ENCODE results near the gene COL4A4.

Gene COL4A4

GRCh38 chr2:227117852-227118251, 46.2 kb downstream of the COL4A4 start:
- DNase-seq = peak in 2 of 3 donors; percentile 39 to 46
- 0% methylated on average over 2 of the region's 3 CpGs for WGBS (ENCODE audit: insufficient coverage)
- H3K9me3 ChIP-seq (ENCODE audit: control extremely low read depth in 1 of 5, control insufficient read depth in 4 of 5, insufficient read depth in 2 of 5, low read depth in 1 of 5, low read length in 4 of 5) = no peaks in the 10 kb centered on the region
- H3K27me3 ChIP-seq (replicated peaks in 2 of 5; ENCODE audit: control insufficient read depth in 4 of 5, insufficient read depth in 5 of 5, low read length in 4 of 5) = no peaks in the 10 kb centered on the region
- ChIA-PET CTCF (interaction anchor here (0.8 kb wide), 1 partner anchor 13 kb away, joined by 4 read pairs; no protein-coding TSS in a partner anchor), POLR2A (no interaction called here)
- peaks cover 0 to 17% (median 6%) of the 10 kb centered on the region in 4 experiments for H3K4me1 ChIP-seq (ENCODE audit: control extremely low read depth in 1 of 4, control insufficient read depth in 4 of 4, insufficient read depth in 4 of 4, low read length in 3 of 4)
- H3K36me3 ChIP-seq (ENCODE audit: control insufficient read depth in 4 of 4, insufficient read depth in 4 of 4, low read length in 3 of 4) = no peaks in the 10 kb centered on the region
- H3K4me3 ChIP-seq (ENCODE audit: control insufficient read depth in 1 of 7, extremely low read depth in 1 of 7, insufficient read depth in 4 of 7, low read depth in 2 of 7, low read length in 6 of 7) = no peak overlapping the region
- no peak overlapping the region for H3K27ac ChIP-seq (ENCODE audit: insufficient read depth in 1 of 2, low read depth in 1 of 2, low read length in 2 of 2, poor library complexity in 1 of 2, severe bottlenecking in 2 of 2)

GRCh38 chr2:227117027-227117426, 47.0 kb downstream of the COL4A4 start:
- no peaks in the 10 kb centered on the region for H3K27me3 ChIP-seq (replicated peaks in 2 of 5; ENCODE audit: control insufficient read depth in 4 of 5, insufficient read depth in 5 of 5, low read length in 4 of 5)
- peaks cover 0 to 17% (median 6%) of the 10 kb centered on the region in 4 experiments for H3K4me1 ChIP-seq (ENCODE audit: control extremely low read depth in 1 of 4, control insufficient read depth in 4 of 4, insufficient read depth in 4 of 4, low read length in 3 of 4)
- DNase-seq = peak in 2 of 3 donors; percentile 10 to 35
- H3K4me3 ChIP-seq (ENCODE audit: control insufficient read depth in 1 of 7, extremely low read depth in 1 of 7, insufficient read depth in 4 of 7, low read depth in 2 of 7, low read length in 6 of 7) = no peak overlapping the region
- ChIA-PET POLR2A (no interaction called here), CTCF (no interaction called here)
- H3K27ac ChIP-seq (ENCODE audit: insufficient read depth in 1 of 2, low read depth in 1 of 2, low read length in 2 of 2, poor library complexity in 1 of 2, severe bottlenecking in 2 of 2) = no peak overlapping the region
- H3K9me3 ChIP-seq (ENCODE audit: control extremely low read depth in 1 of 5, control insufficient read depth in 4 of 5, insufficient read depth in 2 of 5, low read depth in 1 of 5, low read length in 4 of 5) = no peaks in the 10 kb centered on the region
- WGBS (ENCODE audit: insufficient coverage) = 100% methylated on average over 1 of the region's 1 CpG
- no peaks in the 10 kb centered on the region for H3K36me3 ChIP-seq (ENCODE audit: control insufficient read depth in 4 of 4, insufficient read depth in 4 of 4, low read length in 3 of 4)

DNA sequence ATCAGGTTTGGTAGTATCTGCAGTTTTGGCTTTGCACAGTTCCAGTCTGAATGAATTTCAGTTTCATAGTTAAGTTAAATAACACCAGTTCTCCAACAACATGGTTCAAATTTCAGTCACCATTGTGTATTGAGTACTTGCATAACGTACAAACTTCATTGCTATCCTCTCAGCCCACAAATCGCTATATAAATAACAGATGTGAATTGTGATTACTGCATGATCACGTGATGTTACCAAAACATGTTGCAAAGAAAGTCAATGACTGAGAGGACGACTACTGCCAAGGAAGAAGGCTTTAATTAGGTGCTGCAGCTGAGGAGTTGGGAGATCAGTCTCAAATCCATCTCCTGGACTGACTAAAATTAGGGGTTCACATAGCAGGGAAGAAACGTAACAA, 48.2 kb downstream of the COL4A4 start:
- Histone ChIP-seq H3K36me3 (ENCODE audit: control insufficient read depth in 4 of 4, insufficient read depth in 4 of 4, low read length in 3 of 4) (no peaks in the 10 kb centered on the region), H3K4me1 (ENCODE audit: control extremely low read depth in 1 of 4, control insufficient read depth in 4 of 4, insufficient read depth in 4 of 4, low read length in 3 of 4) (peaks cover 0 to 17% (median 6%) of the 10 kb centered on the region in 4 experiments), H3K9me3 (ENCODE audit: control extremely low read depth in 1 of 5, control insufficient read depth in 4 of 5, insufficient read depth in 2 of 5, low read depth in 1 of 5, low read length in 4 of 5) (no peaks in the 10 kb centered on the region), H3K27me3 (replicated peaks in 2 of 5; ENCODE audit: control insufficient read depth in 4 of 5, insufficient read depth in 5 of 5, low read length in 4 of 5) (no peaks in the 10 kb centered on the region), H3K4me3 (ENCODE audit: control insufficient read depth in 1 of 7, extremely low read depth in 1 of 7, insufficient read depth in 4 of 7, low read depth in 2 of 7, low read length in 6 of 7) (no peak overlapping the region), H3K27ac (ENCODE audit: insufficient read depth in 1 of 2, low read depth in 1 of 2, low read length in 2 of 2, poor library complexity in 1 of 2, severe bottlenecking in 2 of 2) (no peak overlapping the region)
- DNase-seq = no peak
- 92% methylated on average over 3 of the region's 5 CpGs for WGBS (ENCODE audit: insufficient coverage)
- ChIA-PET CTCF (interaction anchor here (0.7 kb wide), 1 partner anchor 313 kb away, joined by 3 read pairs; no protein-coding TSS in a partner anchor), POLR2A (no interaction called here)

- ChIA-PET POLR2A (no interaction called here), CTCF (interaction anchor here (1.0 to 1.1 kb wide), 2 partner anchors 1435 to 1443 kb away, joined by 3 read pairs; no protein-coding TSS in a partner anchor)
- Histone ChIP-seq H3K27me3 (replicated peaks in 2 of 5; ENCODE audit: control insufficient read depth in 4 of 5, insufficient read depth in 5 of 5, low read length in 4 of 5) (peaks cover 0 to 3% (median 0%) of the 10 kb centered on the region in 5 experiments), H3K36me3 (ENCODE audit: control insufficient read depth in 4 of 4, insufficient read depth in 4 of 4, low read length in 3 of 4) (no peaks in the 10 kb centered on the region), H3K27ac (ENCODE audit: insufficient read depth in 1 of 2, low read depth in 1 of 2, low read length in 2 of 2, poor library complexity in 1 of 2, severe bottlenecking in 2 of 2) (no peak overlapping the region), H3K4me1 (ENCODE audit: control extremely low read depth in 1 of 4, control insufficient read depth in 4 of 4, insufficient read depth in 4 of 4, low read length in 3 of 4) (no peaks in the 10 kb centered on the region), H3K9me3 (ENCODE audit: control extremely low read depth in 1 of 5, control insufficient read depth in 4 of 5, insufficient read depth in 2 of 5, low read depth in 1 of 5, low read length in 4 of 5) (no peaks in the 10 kb centered on the region), H3K4me3 (ENCODE audit: control insufficient read depth in 1 of 7, extremely low read depth in 1 of 7, insufficient read depth in 4 of 7, low read depth in 2 of 7, low read length in 6 of 7) (no peak overlapping the region)
- 85% methylated on average over 7 of the region's 9 CpGs for WGBS (ENCODE audit: insufficient coverage)
- peak; percentile 31 to 63 (median 55) for DNase-seq
Observed at GRCh38 chr2:227106845-227107759, 56.9 kb downstream of the COL4A4 start.

- Histone ChIP-seq H3K4me3 (ENCODE audit: control insufficient read depth in 1 of 7, extremely low read depth in 1 of 7, insufficient read depth in 4 of 7, low read depth in 2 of 7, low read length in 6 of 7) (no peak overlapping the region), H3K9me3 (ENCODE audit: control extremely low read depth in 1 of 5, control insufficient read depth in 4 of 5, insufficient read depth in 2 of 5, low read depth in 1 of 5, low read length in 4 of 5) (no peaks in the 10 kb centered on the region), H3K27me3 (replicated peaks in 2 of 5; ENCODE audit: control insufficient read depth in 4 of 5, insufficient read depth in 5 of 5, low read length in 4 of 5) (no peaks in the 10 kb centered on the region), H3K27ac (ENCODE audit: insufficient read depth in 1 of 2, low read depth in 1 of 2, low read length in 2 of 2, poor library complexity in 1 of 2, severe bottlenecking in 2 of 2) (no peak overlapping the region), H3K4me1 (ENCODE audit: control extremely low read depth in 1 of 4, control insufficient read depth in 4 of 4, insufficient read depth in 4 of 4, low read length in 3 of 4) (no peaks in the 10 kb centered on the region), H3K36me3 (ENCODE audit: control insufficient read depth in 4 of 4, insufficient read depth in 4 of 4, low read length in 3 of 4) (no peaks in the 10 kb centered on the region)
- ChIA-PET POLR2A (no interaction called here), CTCF (no interaction called here)
- WGBS (ENCODE audit: insufficient coverage) = 98% methylated on average over 5 of the region's 5 CpGs
- no peak for DNase-seq
Observed at GRCh38 chr2:227103583-227103982, 60.4 kb downstream of the COL4A4 start.

DNA sequence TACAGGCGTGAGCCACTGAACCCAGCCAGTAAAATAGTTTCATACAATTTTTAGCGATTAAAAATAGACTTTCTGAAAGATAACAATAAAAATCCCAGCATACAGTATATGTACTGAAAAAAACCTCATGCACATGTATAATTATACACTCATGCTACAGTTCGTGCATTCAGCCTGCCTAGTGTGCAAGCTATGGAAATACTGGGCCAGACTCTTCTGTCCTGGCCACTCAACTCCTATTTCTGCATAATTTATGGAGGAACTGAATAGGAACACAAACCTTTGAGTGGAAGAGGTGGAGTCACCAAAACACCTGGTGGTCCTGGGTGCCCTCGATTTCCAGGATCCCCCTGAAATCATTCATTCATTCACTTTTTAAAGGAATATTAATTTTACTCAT, 64.7 kb downstream of the COL4A4 start:
- POLR2A ChIA-PET = no interaction called here
- no peak overlapping the region for H3K27ac ChIP-seq (ENCODE audit: insufficient read depth in 1 of 2, low read depth in 1 of 2, low read length in 2 of 2, poor library complexity in 1 of 2, severe bottlenecking in 2 of 2)
- CTCF ChIA-PET = no interaction called here
- DNase-seq = no peak
- no peaks in the 10 kb centered on the region for H3K9me3 ChIP-seq (ENCODE audit: control extremely low read depth in 1 of 5, control insufficient read depth in 4 of 5, insufficient read depth in 2 of 5, low read depth in 1 of 5, low read length in 4 of 5)
- 93% methylated on average over 2 of the region's 4 CpGs for WGBS (ENCODE audit: insufficient coverage)
- no peak overlapping the region for H3K4me3 ChIP-seq (ENCODE audit: control insufficient read depth in 1 of 7, extremely low read depth in 1 of 7, insufficient read depth in 4 of 7, low read depth in 2 of 7, low read length in 6 of 7)
- H3K27me3 ChIP-seq (replicated peaks in 2 of 5; ENCODE audit: control insufficient read depth in 4 of 5, insufficient read depth in 5 of 5, low read length in 4 of 5) = no peaks in the 10 kb centered on the region
- no peaks in the 10 kb centered on the region for H3K36me3 ChIP-seq (ENCODE audit: control insufficient read depth in 4 of 4, insufficient read depth in 4 of 4, low read length in 3 of 4)
- H3K4me1 ChIP-seq (ENCODE audit: control extremely low read depth in 1 of 4, control insufficient read depth in 4 of 4, insufficient read depth in 4 of 4, low read length in 3 of 4) = peaks cover 0 to 5% (median 1%) of the 10 kb centered on the region in 4 experiments

DNA sequence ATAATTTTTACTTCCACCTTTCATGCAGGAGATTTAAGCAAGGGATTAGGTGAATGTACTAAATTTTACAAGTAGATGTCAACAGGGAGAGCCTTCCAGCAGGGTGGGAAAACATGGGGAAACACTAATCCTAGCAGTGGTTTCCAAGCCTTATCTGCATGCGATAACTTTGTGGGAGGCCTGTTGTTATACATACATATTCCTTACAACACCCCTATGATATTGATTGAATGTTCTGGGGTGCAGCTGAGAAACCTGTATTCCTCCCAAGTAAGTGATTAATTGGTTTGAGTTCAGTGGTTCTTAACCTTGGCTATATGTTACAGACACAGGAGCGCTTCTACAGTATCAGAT, 65.9 kb downstream of the COL4A4 start:
- Histone ChIP-seq H3K27ac (ENCODE audit: insufficient read depth in 1 of 2, low read depth in 1 of 2, low read length in 2 of 2, poor library complexity in 1 of 2, severe bottlenecking in 2 of 2) (no peak overlapping the region), H3K4me1 (ENCODE audit: control extremely low read depth in 1 of 4, control insufficient read depth in 4 of 4, insufficient read depth in 4 of 4, low read length in 3 of 4) (peaks cover 0 to 5% (median 1%) of the 10 kb centered on the region in 4 experiments), H3K27me3 (replicated peaks in 2 of 5; ENCODE audit: control insufficient read depth in 4 of 5, insufficient read depth in 5 of 5, low read length in 4 of 5) (no peaks in the 10 kb centered on the region), H3K4me3 (ENCODE audit: control insufficient read depth in 1 of 7, extremely low read depth in 1 of 7, insufficient read depth in 4 of 7, low read depth in 2 of 7, low read length in 6 of 7) (no peak overlapping the region), H3K9me3 (ENCODE audit: control extremely low read depth in 1 of 5, control insufficient read depth in 4 of 5, insufficient read depth in 2 of 5, low read depth in 1 of 5, low read length in 4 of 5) (no peaks in the 10 kb centered on the region), H3K36me3 (ENCODE audit: control insufficient read depth in 4 of 4, insufficient read depth in 4 of 4, low read length in 3 of 4) (no peaks in the 10 kb centered on the region)
- WGBS (ENCODE audit: insufficient coverage) = 100% methylated on average over 1 of the region's 2 CpGs
- POLR2A ChIA-PET = no interaction called here
- DNase-seq = no peak
- CTCF ChIA-PET = no interaction called here
